ENCODE results near the gene HDAC2. TPM values are rescaled to one million over a fixed set of nuclear protein-coding genes. Genes with fewer than 3 reads are reported as not detected.

HDAC2 gene
- total RNA-seq, 6 experiments from 2014 or later, result 15.6 to 22.2 (median 21.3) TPM

- TF ChIP-seq POLR2A (IDR thresholded peaks at IDR 0.05) (no peak), CTCF (IDR thresholded peaks at IDR 0.05) (no peak)
Observed at GRCh38 chr6:113925378-113925777, 45.6 kb downstream of the HDAC2 start.

GRCh38 chr6:113924312-113924723, 46.6 kb downstream of the HDAC2 start:
- no peak for TF ChIP-seq CTCF (IDR thresholded peaks at IDR 0.05)
- no peak for TF ChIP-seq POLR2A (IDR thresholded peaks at IDR 0.05)
- DNase-seq, result no peak

More at GRCh38 chr6:113925378-113925777, 45.6 kb downstream of the HDAC2 start:
- intact Hi-C loops (cut with DNase I), result no loop called here
- Histone ChIP-seq H3K36me3 (no peaks in the 10 kb centered on the region), H3K9me3 (peaks cover 0 to 2% (median 0%) of the 10 kb centered on the region in 4 donors), H3K4me3 (no peak overlapping the region), H3K27ac (no peak overlapping the region), H3K27me3 (no peaks in the 10 kb centered on the region), H3K4me1 (no peaks in the 10 kb centered on the region)
- ATAC-seq, result no peak
- WGBS (ENCODE audit: insufficient coverage, low coverage, low lambda C conversion rate, missing lambda C conversion rate), result 46% methylated on average over 2 of the region's 2 CpGs
- no peak for DNase-seq

GRCh38 chr6:113923526-113923925, 47.4 kb downstream of the HDAC2 start:
- Histone ChIP-seq H3K4me3 (no peak overlapping the region), H3K9me3 (no peaks in the 10 kb centered on the region), H3K4me1 (no peaks in the 10 kb centered on the region), H3K27ac (no peak overlapping the region), H3K36me3 (no peaks in the 10 kb centered on the region), H3K27me3 (no peaks in the 10 kb centered on the region)
- no peak for ATAC-seq
- no peak for TF ChIP-seq CTCF (IDR thresholded peaks at IDR 0.05)
- no peak for TF ChIP-seq POLR2A (IDR thresholded peaks at IDR 0.05)
- intact Hi-C loops (cut with DNase I), result no loop called here
- DNase-seq, result no peak

More at GRCh38 chr6:113924312-113924723, 46.6 kb downstream of the HDAC2 start:
- Histone ChIP-seq H3K9me3 (peaks cover 0 to 1% (median 0%) of the 10 kb centered on the region in 4 donors), H3K4me1 (no peaks in the 10 kb centered on the region), H3K4me3 (no peak overlapping the region), H3K36me3 (no peaks in the 10 kb centered on the region), H3K27ac (no peak overlapping the region), H3K27me3 (no peaks in the 10 kb centered on the region)
- intact Hi-C loops (cut with DNase I), result no loop called here
- ATAC-seq, result no peak

GRCh38 chr6:113921299-113921904, 49.5 kb downstream of the HDAC2 start:
- Histone ChIP-seq H3K4me3 (no peak overlapping the region), H3K27me3 (no peaks in the 10 kb centered on the region), H3K36me3 (no peaks in the 10 kb centered on the region), H3K27ac (no peak overlapping the region), H3K4me1 (no peaks in the 10 kb centered on the region), H3K9me3 (no peaks in the 10 kb centered on the region)
- no peak for TF ChIP-seq POLR2A (IDR thresholded peaks at IDR 0.05)
- no peak for TF ChIP-seq CTCF (IDR thresholded peaks at IDR 0.05)
- WGBS (ENCODE audit: insufficient coverage, low coverage, low lambda C conversion rate, missing lambda C conversion rate), result 60% methylated on average over 4 of the region's 4 CpGs
- DNase-seq (no peak), ATAC-seq (no peak)
- intact Hi-C loops (cut with DNase I), result no loop called here
